ENCODE data around the gene SLC25A3. TPM values are rescaled to one million over a fixed set of nuclear protein-coding genes. Genes with fewer than 3 reads are reported as not detected.

The SLC25A3 gene
- total and polyA plus RNA-seq, 9 of the 15 experiments (the other 6 are each of a cell fraction or from before 2014, with no cell fraction given): 264 to 766 (median 495) TPM

- TF ChIP-seq MNT (conservative IDR thresholded peaks at IDR 0.05): 0 out of 4 replicates have a peak, but pooled peaks of 1 of the 2 experiments have one; percentile 20
- no peak for TF ChIP-seq WHSC1 (IDR thresholded peaks at IDR 0.05; ENCODE audit: low read length)
- TF ChIP-seq ZNF77 (CRISPR knock-in tag; IDR thresholded peaks at IDR 0.05): no peak
- TF ChIP-seq SOX6 (IDR thresholded peaks at IDR 0.05): peak; percentile 12; the same call in 1 of the 2 replicates
- no peak for TF ChIP-seq ETS1 (conservative IDR thresholded peaks at IDR 0.05; ENCODE audit: control insufficient read depth, low read depth, low read length)
- TF ChIP-seq HIVEP1 (CRISPR knock-in tag; IDR thresholded peaks at IDR 0.05): no peak
- TF ChIP-seq MAFG (tag; conservative IDR thresholded peaks at IDR 0.05): peak; percentile 82
- TF ChIP-seq ARID1B (IDR thresholded peaks at IDR 0.05): peak; percentile 33; the same call in 1 of the 2 replicates
- no peak; the same call in 1 of the 2 replicates for TF ChIP-seq TEAD4 (IDR thresholded peaks at IDR 0.05; ENCODE audit: low read length)
- no peak for TF ChIP-seq TEAD4 (CRISPR knock-in tag; IDR thresholded peaks at IDR 0.05; ENCODE audit: borderline replicate concordance)
- no peak for TF ChIP-seq KLF13 (tag; IDR thresholded peaks at IDR 0.05; ENCODE audit: borderline replicate concordance, low read depth)
- TF ChIP-seq FOXK2 (conservative IDR thresholded peaks at IDR 0.05 in 1 of 2, IDR thresholded peaks at IDR 0.05 in 1 of 2; ENCODE audit: low read depth in 2 of 2): peak in 1 of 2 experiments; percentile 24; a peak in 1 of 4 replicates
- no peak for TF ChIP-seq STAT5A (IDR thresholded peaks at IDR 0.05; ENCODE audit: borderline replicate concordance, low read length)
- TF ChIP-seq ZNF592 (IDR thresholded peaks at IDR 0.05): peak; percentile 48; the same call in 1 of the 2 replicates
- TF ChIP-seq ZNF316 (IDR thresholded peaks at IDR 0.05): peak; percentile 88
- TF ChIP-seq ZNF695 (CRISPR knock-in tag; IDR thresholded peaks at IDR 0.05): no peak
- 0 out of 2 replicates have a peak, but pooled peaks have one; percentile 55 for TF ChIP-seq GATAD2A (IDR thresholded peaks at IDR 0.05)
- no peak for TF ChIP-seq EWSR1 (IDR thresholded peaks at IDR 0.05; ENCODE audit: borderline replicate concordance, low read depth, partially characterized antibody)
- TF ChIP-seq DACH1 (IDR thresholded peaks at IDR 0.05; ENCODE audit: partially characterized antibody): peak; percentile 11
- TF ChIP-seq MYC (IDR thresholded peaks at IDR 0.05; ENCODE audit: low read depth, low read length): 0 out of 2 replicates have a peak, but pooled peaks have one; percentile 44
- no peak for TF ChIP-seq MYC (CRISPR knock-in tag; IDR thresholded peaks at IDR 0.05; ENCODE audit: borderline replicate concordance, low read depth)
These were observed 14.7 kb upstream of the SLC25A3 start (continued) for GRCh38 chr12:98578821-98579220.

All from K562 (cell line).